Activated CD4-positive, alpha-beta T cell treated with anti-CD3 and anti-CD28 coated beads for 36 hours (primary cell): ENCODE measurements around the gene UNC79. TPM values are rescaled to one million over a fixed set of nuclear protein-coding genes. Genes with fewer than 3 reads are reported as not detected.
"Not testable (repeated sequence)": the region's sequence is repeated elsewhere in the genome, so short reads cannot be mapped to it uniquely, and the experiment has no call there.

Source experiments
- ATAC-seq: fragments of 200-7000 bp; cut with Tn5 transposase; one replicate; pipeline ENCODE4 v1.10.0; 2021; ENCODE audit warnings: mild to moderate bottlenecking, moderate library complexity
- CTCF ChIA-PET: fragments of 350-600 bp; sonication (Branson Sonifier 250); formaldehyde crosslinking; loops from one replicate; lab custom pipeline; 2021; ENCODE audit warnings: antibody characterized with exemption; lab: Charles Lee
- POLR2A ChIA-PET: fragments of 350-600 bp; sonication (Branson Sonifier 250); formaldehyde crosslinking; loops from one replicate; lab custom pipeline; 2021; ENCODE audit warnings: antibody characterized with exemption, inconsistent platforms; lab: Charles Lee
- DNase-seq: peaks from one replicate; pipeline ENCODE4 v3.0.0-alpha.2; 2020
- H3K27ac Mint-ChIP-seq: one replicate; pipeline ENCODE4 v1.8.0; 2021; ENCODE audit warnings: mixed read lengths
- H3K27me3 Mint-ChIP-seq: one replicate; pipeline ENCODE4 v1.8.0; 2021; ENCODE audit warnings: mixed read lengths
- H3K36me3 Mint-ChIP-seq: one replicate; pipeline ENCODE4 v1.8.0; 2021; ENCODE audit warnings: low read depth, mixed read lengths
- H3K4me1 Mint-ChIP-seq: one replicate; pipeline ENCODE4 v1.8.0; 2021; ENCODE audit warnings: mixed read lengths
- H3K4me3 Mint-ChIP-seq: one replicate; pipeline ENCODE4 v1.8.0; 2021; ENCODE audit warnings: mild to moderate bottlenecking, moderate library complexity, mixed read lengths
- H3K9me3 Mint-ChIP-seq: one replicate; pipeline ENCODE4 v1.8.0; 2021; ENCODE audit warnings: low read depth, mixed read lengths
- intact Hi-C, 2 experiments: fragments of 100-400 bp; cut with DNase I in 1 of 2; cut with micrococcal nuclease in 1 of 2; formaldehyde crosslinking; loops; one replicate each; pipeline versions ENCODE4 v1.14.2 to v1.15.1; 2022 to 2024; cut with DNase I, micrococcal nuclease
- total RNA-seq, 2 experiments: library from RNA; stranded (reverse); gene quantifications; one replicate each; pipeline ENCODE4 v1.2.3, GENCODE V29; 2021

UNC79 gene
- total RNA-seq, 2 experiments from 2014 or later, result 0.02 TPM; not detected in 1

DNA sequence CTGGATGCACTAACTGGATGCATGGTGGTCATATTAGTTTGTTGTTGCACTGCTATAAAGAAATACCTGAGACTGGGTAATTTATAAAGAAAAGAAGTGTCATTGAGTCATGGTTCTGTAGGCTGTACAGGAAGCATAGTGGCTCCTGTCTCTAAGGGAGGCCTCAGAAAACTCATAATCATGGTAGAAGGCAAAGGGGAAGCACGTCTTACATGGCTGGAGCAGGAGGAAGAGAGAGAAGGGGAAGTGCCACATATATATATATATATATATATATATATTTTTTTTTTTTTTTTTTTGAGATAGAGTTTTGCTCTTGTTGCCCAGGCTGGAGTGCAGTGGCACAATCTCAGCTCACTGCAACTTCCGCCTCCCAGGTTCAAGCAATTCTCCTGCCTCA, 62.9 kb downstream of the UNC79 start:
- H3K4me3 Mint-ChIP-seq, H3K27ac Mint-ChIP-seq, DNase-seq, ATAC-seq, CTCF ChIA-PET, POLR2A ChIA-PET, H3K36me3 Mint-ChIP-seq, intact Hi-C loops, H3K9me3 Mint-ChIP-seq, H3K27me3 Mint-ChIP-seq, H3K4me1 Mint-ChIP-seq: not testable (repeated sequence)

DNA sequence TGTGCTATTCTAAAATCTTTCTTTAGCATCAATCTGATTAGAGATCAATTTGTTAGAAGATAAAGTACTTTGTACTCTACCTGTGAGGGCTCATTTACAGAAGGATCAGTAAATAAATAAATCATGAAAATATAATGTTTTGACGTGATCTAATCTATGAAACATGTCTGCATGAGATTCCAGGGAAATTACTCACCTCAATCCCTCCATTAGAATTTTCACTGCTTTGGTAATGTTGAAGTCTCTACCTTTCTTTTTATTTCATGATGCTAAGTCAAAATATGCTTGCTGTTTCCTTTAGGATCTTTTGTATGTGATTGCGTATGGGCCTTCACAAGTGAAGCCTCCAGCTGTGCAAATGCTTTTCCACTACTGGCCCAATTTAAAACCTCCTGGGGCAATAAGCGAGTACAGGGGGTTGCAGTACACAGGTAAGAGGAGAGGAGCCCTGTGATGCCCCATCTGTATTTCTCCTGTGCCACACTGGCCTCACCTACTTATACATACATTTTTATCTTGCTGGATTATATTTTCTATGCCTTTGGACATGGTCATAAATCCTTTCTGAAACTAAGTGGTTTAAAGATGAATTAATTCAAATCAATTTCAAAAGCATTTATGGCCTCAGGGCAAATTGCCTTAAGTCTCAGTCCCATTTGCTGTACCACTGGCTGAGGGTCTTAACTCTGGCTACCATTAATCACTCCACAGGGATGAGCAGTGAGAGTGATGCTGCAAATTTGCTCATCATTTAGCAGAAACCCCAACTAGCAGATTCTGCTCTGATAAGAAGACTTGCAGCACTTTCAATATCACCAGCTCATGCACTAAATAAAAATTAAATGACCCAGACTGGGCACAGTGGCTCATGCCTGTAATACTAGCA, 66.4 kb downstream of the UNC79 start:
- Mint-ChIP-seq H3K27me3 (no peaks in the 10 kb centered on the region), H3K4me3 (no peak overlapping the region), H3K27ac (no peak overlapping the region), H3K36me3 (no peaks in the 10 kb centered on the region), H3K9me3 (no peaks in the 10 kb centered on the region), H3K4me1 (no peaks in the 10 kb centered on the region)
- CTCF ChIA-PET, result no interaction called here
- DNase-seq, result no peak
- no peak for ATAC-seq
- intact Hi-C loops, result no loop called here
- POLR2A ChIA-PET, result no interaction called here

DNA sequence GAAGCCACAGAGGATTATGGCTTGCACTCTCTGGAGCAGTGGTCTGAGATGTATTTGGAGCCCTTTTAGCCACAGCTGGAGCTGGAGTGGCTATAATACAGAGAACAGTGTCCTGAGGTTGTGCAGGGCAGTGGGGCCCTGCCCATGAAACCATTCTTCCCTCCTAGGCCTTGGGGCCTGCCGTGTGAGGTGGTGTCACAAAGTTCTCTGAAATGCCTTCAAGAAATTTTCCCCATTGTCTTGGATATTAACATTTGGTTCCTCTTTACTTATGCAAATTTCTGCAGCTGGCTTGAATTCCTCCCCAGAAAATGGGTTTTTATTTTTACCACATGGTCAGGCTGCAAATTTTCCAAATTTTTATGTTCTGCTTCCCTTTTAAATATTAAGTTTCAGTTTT, 79.3 kb downstream of the UNC79 start:
- intact Hi-C loops, result no loop called here
- POLR2A ChIA-PET, result no interaction called here
- Mint-ChIP-seq H3K9me3 (no peaks in the 10 kb centered on the region), H3K4me3 (no peak overlapping the region), H3K27me3 (peaks cover 17% of the 10 kb centered on the region), H3K4me1 (no peaks in the 10 kb centered on the region), H3K36me3 (no peaks in the 10 kb centered on the region), H3K27ac (no peak overlapping the region)
- DNase-seq (no peak), ATAC-seq (no peak)
- CTCF ChIA-PET, result no interaction called here

DNA sequence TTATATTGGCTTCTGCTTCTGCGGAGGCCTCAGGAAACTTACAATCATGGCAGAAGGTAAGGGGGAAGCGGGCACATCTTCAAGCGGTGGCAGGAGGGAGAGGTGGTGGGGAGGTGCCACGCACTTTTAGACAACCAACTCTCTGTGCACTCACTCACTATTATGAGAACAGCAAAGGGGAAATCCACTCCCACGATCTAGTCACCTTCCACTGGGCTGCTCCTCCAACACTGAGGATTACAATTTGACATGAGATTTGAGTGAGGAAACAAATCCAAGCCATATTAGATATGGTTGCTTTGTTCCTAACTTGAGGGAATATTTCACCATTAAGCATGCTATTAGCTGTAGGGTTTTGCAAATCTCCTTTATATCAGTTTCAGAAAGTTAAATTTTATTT, 80.3 kb downstream of the UNC79 start:
- intact Hi-C loops, result no loop called here
- ChIA-PET POLR2A (no interaction called here), CTCF (no interaction called here)
- no peaks in the 10 kb centered on the region for H3K4me1 Mint-ChIP-seq
- H3K4me3 Mint-ChIP-seq, result no peak overlapping the region
- peaks cover 20% of the 10 kb centered on the region for H3K27me3 Mint-ChIP-seq
- ATAC-seq (no peak), DNase-seq (no peak)
- H3K27ac Mint-ChIP-seq, result no peak overlapping the region
- H3K9me3 Mint-ChIP-seq, result no peaks in the 10 kb centered on the region
- no peaks in the 10 kb centered on the region for H3K36me3 Mint-ChIP-seq

DNA sequence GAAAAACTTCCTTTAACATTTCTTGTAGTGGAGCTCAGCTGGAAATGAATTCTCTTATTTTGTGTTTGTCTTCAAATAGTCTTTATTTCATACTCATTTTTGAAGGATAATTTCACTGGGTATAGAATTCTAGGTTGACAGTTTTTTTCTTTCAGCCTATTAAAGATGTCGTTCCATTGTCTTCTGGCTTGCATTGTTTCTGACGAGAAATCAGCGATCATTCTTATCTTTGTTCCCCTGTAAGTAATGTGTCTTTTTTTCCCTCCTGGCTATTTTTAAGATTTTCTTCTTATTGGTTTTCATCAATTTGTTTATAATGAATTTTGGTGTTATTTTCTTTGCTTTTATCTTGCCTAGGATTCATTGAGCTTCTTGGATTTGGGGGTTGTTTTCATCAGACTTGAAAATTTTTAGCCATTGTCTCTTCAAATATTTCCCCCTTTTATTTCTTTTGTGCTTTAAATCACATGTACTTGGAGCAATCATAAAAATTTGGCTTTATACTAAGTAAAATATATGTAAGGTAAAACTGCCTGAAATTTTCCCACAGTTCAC, 89.4 kb downstream of the UNC79 start:
- DNase-seq (no peak), ATAC-seq (no peak)
- Mint-ChIP-seq H3K9me3 (peaks cover 24% of the 10 kb centered on the region), H3K36me3 (peaks cover 3% of the 10 kb centered on the region), H3K4me3 (no peak overlapping the region), H3K27me3 (peaks cover 10% of the 10 kb centered on the region), H3K27ac (no peak overlapping the region), H3K4me1 (no peaks in the 10 kb centered on the region)
- intact Hi-C loops, result no loop called here
- POLR2A ChIA-PET, result interaction anchor here (0.6 kb wide), 1 partner anchor 37 kb away, joined by 3 read pairs; no protein-coding TSS in a partner anchor
- CTCF ChIA-PET, result no interaction called here

DNA sequence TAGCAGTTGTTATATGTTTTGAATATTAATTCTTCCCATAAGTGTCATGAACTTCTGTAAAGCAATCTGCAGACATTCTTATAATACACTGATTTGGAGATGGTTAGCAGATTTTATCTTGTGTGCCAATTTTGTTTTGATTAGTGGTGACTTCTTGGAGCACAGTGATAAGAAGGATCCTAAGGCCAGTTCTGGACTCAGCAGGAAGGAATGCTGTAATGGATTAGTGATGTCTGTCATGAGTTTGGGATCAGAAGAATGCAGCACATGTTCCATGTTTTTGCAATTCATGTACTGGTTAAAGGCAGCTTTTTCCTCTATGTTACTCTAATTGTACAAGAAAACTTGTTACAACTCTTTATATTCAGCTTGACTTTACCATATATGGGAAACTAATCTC, 91.5 kb downstream of the UNC79 start:
- peaks cover 3% of the 10 kb centered on the region for H3K36me3 Mint-ChIP-seq
- intact Hi-C loops, result no loop called here
- no peak overlapping the region for H3K4me3 Mint-ChIP-seq
- ATAC-seq (no peak), DNase-seq (no peak)
- POLR2A ChIA-PET, result no interaction called here
- CTCF ChIA-PET, result no interaction called here
- H3K27me3 Mint-ChIP-seq, result peaks cover 11% of the 10 kb centered on the region
- peaks cover 24% of the 10 kb centered on the region for H3K9me3 Mint-ChIP-seq
- H3K4me1 Mint-ChIP-seq, result no peaks in the 10 kb centered on the region
- no peak overlapping the region for H3K27ac Mint-ChIP-seq

DNA sequence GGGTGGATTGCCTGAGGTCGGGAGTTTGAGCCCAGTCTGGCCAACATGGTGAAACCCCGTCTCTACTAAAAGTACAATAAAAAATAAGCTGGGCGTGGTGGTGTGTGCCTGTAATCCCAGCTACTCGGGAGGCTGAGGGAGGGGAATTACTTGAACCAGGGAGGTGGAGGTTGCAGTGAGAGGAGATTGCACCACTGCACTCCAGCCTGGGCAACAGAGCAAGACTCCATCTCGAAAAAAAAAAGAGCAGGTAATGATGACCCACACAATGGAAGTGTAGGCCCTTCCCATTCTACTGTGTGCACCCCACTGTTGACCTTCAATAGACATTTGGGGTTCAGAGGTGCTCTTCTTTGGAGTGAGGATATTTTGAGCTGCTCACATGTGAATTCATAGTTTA, 94.5 kb downstream of the UNC79 start:
- H3K4me3 Mint-ChIP-seq, H3K4me1 Mint-ChIP-seq, ATAC-seq, H3K27ac Mint-ChIP-seq, intact Hi-C loops, DNase-seq, H3K36me3 Mint-ChIP-seq: not testable (repeated sequence)
- CTCF ChIA-PET, result interaction anchor here (0.6 kb wide), 1 partner anchor 83 kb away, joined by 3 read pairs; no protein-coding TSS in a partner anchor
- peaks cover 13% of the 10 kb centered on the region for H3K9me3 Mint-ChIP-seq
- H3K27me3 Mint-ChIP-seq, result peaks cover 11% of the 10 kb centered on the region
- POLR2A ChIA-PET, result interaction anchor here (0.6 kb wide), 1 partner anchor 26 kb away, joined by 4 read pairs; no protein-coding TSS in a partner anchor

DNA sequence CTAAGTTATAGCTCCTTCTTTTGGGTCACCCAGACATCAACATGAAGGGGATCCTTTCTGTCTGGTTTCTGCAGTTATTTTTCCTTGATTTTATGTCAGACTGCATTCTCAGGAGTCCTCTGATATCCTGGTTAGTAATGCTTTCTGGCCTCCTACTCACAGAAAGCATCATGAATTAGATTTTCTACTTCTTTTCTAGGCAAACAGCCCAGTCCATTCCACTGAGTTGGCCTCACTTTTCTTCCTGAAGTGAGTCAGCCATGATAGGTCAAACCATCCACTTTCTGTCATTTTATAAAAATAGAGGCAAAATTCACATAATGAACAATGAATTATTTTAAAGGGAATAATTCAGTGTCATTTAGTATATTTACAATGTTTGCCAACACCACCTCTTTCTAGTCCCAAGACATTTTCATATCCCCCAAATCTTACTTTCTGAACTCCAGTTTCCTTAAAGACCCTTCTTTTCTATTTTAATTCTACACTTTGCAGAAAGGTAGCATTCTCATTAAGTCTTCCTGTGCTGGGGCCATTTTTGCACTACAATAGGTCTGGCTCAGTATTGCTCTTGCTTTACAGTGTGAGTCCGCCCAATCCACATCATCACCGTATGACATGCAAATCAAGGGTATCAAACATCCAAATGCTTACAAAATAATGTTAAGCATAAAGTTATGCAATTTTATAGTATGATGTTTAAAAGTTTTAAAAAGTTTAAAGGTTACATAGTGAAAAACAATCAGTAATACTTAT, 95.1 kb downstream of the UNC79 start:
- no peak overlapping the region for H3K4me3 Mint-ChIP-seq
- H3K4me1 Mint-ChIP-seq, result no peaks in the 10 kb centered on the region
- intact Hi-C loops, result no loop called here
- H3K36me3 Mint-ChIP-seq, result no peaks in the 10 kb centered on the region
- ChIA-PET CTCF (no interaction called here), POLR2A (interaction anchor here (0.6 kb wide), 1 partner anchor 25 kb away, joined by 4 read pairs; no protein-coding TSS in a partner anchor)
- no peak overlapping the region for H3K27ac Mint-ChIP-seq
- H3K27me3 Mint-ChIP-seq, result peaks cover 12% of the 10 kb centered on the region
- peaks cover 6% of the 10 kb centered on the region for H3K9me3 Mint-ChIP-seq
- ATAC-seq (no peak), DNase-seq (no peak)

DNA sequence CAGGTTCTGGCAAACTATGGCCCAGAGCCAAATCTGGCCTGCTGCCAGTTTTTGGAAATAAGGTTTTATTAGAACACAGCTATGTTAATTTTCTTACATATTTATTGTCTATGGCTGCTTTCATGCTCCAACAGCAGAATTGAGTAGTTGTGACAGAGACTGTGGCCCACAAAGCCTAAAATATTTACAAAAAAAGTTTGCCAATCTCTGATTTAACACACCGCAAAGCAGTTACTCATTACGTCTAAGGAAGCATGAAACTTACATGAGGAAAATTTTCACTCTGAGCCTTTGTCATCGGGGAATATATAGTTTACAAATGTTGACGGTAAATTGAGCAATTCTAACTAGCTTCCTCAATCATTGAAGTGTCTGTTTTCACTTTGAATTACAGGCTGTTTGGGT, 96.5 kb downstream of the UNC79 start:
- H3K27me3 Mint-ChIP-seq, result peaks cover 12% of the 10 kb centered on the region
- no peaks in the 10 kb centered on the region for H3K9me3 Mint-ChIP-seq
- intact Hi-C loops, result no loop called here
- POLR2A ChIA-PET, result no interaction called here
- no peak for DNase-seq
- H3K4me3 Mint-ChIP-seq, result no peak overlapping the region
- H3K36me3 Mint-ChIP-seq, result no peaks in the 10 kb centered on the region
- H3K27ac Mint-ChIP-seq, result no peak overlapping the region
- CTCF ChIA-PET, result no interaction called here
- no peak for ATAC-seq
- H3K4me1 Mint-ChIP-seq, result no peaks in the 10 kb centered on the region

DNA sequence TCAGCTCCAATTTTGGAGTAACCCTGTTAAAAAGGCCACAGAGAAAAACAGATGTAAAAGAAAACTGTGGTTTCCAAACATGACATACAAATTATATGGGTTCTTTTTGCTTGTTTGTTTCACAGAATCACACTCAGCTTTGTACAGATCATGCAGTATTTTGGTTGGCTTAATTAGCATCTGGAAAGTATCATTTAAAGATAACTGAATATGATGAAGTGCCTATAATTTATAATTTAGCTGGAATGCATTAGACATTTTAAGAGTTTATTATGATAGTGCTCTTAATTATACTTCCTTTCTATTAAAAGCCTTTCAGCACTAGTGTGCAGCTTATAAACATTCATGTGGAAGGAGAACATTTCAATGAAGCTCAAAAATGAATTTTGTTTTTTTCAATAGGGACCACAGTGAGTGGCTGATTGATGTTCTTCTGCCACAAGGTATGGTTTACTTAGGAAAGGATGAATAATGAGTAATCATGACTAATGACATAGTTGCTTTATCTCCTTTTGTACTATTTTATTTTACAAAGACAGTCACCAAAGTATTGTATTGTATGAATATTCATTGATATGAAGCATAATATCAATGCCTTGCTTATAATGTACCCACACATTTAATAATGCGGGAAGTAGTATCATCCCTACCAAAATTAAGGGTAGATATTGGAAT, 98.3 kb downstream of the UNC79 start:
- H3K4me3 Mint-ChIP-seq, result no peak overlapping the region
- no peaks in the 10 kb centered on the region for H3K4me1 Mint-ChIP-seq
- no peaks in the 10 kb centered on the region for H3K36me3 Mint-ChIP-seq
- ChIA-PET CTCF (interaction anchor here (1.0 kb wide), 1 partner anchor 14 kb away, joined by 3 read pairs; no protein-coding TSS in a partner anchor), POLR2A (no interaction called here)
- peaks cover 12% of the 10 kb centered on the region for H3K27me3 Mint-ChIP-seq
- H3K27ac Mint-ChIP-seq, result no peak overlapping the region
- no peak for ATAC-seq
- no peaks in the 10 kb centered on the region for H3K9me3 Mint-ChIP-seq
- no peak for DNase-seq
- intact Hi-C loops, result no loop called here

DNA sequence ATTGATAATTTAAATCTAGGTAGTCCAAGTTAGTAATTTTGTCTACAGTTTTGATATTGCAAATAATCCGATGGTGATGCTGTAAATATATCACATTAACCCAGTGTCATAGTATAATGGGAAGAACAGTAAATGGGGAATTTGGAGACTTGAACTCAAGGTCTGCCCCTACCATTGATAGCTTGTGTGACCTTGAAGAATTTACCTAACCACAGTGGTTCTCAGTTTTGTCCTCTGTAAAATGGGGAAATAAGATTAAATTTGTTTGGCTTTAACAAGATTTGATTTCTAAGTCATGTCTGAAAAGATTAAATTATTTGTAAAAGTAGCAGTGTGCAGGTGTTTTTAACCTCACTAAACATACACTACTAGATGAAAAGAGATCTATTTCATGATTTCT, 100.9 kb downstream of the UNC79 start:
- POLR2A ChIA-PET, result no interaction called here
- Mint-ChIP-seq H3K4me3 (no peak overlapping the region), H3K36me3 (no peaks in the 10 kb centered on the region), H3K4me1 (no peaks in the 10 kb centered on the region), H3K27me3 (peaks cover 12% of the 10 kb centered on the region), H3K27ac (no peak overlapping the region), H3K9me3 (no peaks in the 10 kb centered on the region)
- CTCF ChIA-PET, result no interaction called here
- DNase-seq (no peak), ATAC-seq (no peak)
- intact Hi-C loops, result no loop called here
